ENCODE measurements around the gene PLCB4.

Gene PLCB4

GRCh38 chr20:9338101-9338500, 269.2 kb downstream of the PLCB4 start:
- no peak for TF ChIP-seq CTCF (IDR thresholded peaks at IDR 0.05; ENCODE audit: borderline replicate concordance, control extremely low read depth, extremely low read depth, insufficient read depth, missing control alignments)
- in situ Hi-C loops (cut with MboI; ENCODE audit: low sequenced_read_pairs, unreplicated experiment): no loop called here

DNA sequence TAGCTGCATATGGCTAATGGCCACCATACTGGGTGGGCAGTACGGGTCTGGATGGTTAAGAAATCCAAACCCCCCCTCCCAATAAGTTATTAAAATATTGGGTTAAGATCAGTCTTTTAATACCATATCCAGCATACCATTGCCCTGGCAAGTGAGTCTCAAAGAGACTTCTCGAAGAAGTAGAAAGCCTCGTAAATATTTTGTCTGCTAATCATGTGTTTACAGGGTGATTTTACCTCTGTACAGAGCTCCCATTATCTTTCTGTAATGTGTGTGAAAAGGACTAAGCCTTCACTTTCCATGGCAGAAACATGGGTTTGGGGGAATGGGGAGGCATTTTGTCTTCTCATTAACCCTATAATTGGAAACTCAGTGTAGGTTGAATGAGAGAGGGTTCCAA, 270.8 kb downstream of the PLCB4 start:
- in situ Hi-C loops (cut with MboI; ENCODE audit: low sequenced_read_pairs, unreplicated experiment): no loop called here
- DNase-seq (ENCODE audit: low spot score): no peak
- TF ChIP-seq CTCF (IDR thresholded peaks at IDR 0.05; ENCODE audit: borderline replicate concordance, control extremely low read depth, extremely low read depth, insufficient read depth, missing control alignments): no peak

More at GRCh38 chr20:9338101-9338500, 269.2 kb downstream of the PLCB4 start:
- no peak for DNase-seq (ENCODE audit: low spot score)

GRCh38 chr20:9342651-9343050, 273.8 kb downstream of the PLCB4 start:
- no peak for TF ChIP-seq CTCF (IDR thresholded peaks at IDR 0.05; ENCODE audit: borderline replicate concordance, control extremely low read depth, extremely low read depth, insufficient read depth, missing control alignments)
- in situ Hi-C loops (cut with MboI; ENCODE audit: low sequenced_read_pairs, unreplicated experiment): no loop called here
- DNase-seq (ENCODE audit: low spot score): no peak

DNA sequence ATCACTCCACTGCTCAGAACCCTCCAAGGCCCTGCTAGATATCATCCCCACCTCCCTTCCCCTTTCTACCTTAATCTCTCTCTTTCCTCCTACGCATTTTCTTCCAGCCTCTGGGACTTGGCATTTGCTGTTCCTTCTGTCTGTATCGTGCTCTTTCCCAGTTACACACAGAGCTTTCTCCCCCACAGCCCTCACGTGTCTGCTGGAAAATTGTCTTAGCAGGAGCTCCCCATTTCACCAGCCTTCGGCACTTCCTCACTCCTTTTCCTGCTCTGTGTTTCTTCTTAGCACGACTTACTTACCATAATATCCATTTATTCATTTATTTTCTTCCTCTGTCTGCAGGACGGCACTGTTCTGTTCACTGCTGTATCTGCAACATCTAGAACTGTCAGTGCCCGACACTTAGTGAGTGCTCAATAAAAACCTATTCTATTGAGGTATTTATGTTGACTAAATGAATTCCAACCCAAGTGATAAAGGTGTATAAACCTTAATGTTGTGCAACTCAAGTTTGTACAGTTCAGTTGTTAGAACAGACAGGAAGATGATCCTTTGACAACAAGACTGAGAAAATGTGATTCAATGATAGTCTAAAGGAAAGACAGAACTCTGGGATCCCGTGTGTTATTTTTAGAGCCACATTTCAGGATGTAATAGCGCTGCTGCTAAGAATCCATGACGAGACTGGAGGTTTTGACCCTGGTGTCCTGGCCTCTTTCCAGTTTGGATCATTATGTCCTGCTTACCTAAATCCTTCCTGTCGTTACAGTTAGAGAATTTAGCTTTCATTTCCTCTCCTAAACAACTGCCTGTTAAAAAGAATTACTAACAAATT, 275.4 kb downstream of the PLCB4 start:
- in situ Hi-C loops (cut with MboI; ENCODE audit: low sequenced_read_pairs, unreplicated experiment): no loop called here
- DNase-seq (ENCODE audit: low spot score): no peak
- TF ChIP-seq CTCF (IDR thresholded peaks at IDR 0.05; ENCODE audit: borderline replicate concordance, control extremely low read depth, extremely low read depth, insufficient read depth, missing control alignments): no peak

DNA sequence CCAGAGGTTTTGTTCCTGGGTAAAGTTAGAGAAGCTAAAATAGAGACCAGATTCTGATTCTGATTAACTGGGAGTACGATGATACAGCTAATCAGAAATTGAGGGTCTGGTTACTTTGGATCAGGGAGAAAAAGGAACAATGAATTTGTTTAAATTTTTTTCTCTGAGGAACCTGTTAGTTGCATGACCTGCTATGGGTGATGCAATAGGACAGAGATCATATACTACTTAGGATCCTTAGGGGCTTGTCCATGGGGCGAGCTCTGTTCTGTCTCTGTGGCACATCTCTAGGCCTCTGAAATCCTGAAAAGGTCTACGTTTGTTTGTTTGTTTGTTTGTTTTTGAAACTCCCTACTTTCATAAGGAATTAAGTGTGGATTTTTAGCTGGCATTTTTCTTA, 279.4 kb downstream of the PLCB4 start:
- no peak for DNase-seq (ENCODE audit: low spot score)
- TF ChIP-seq CTCF (IDR thresholded peaks at IDR 0.05; ENCODE audit: borderline replicate concordance, control extremely low read depth, extremely low read depth, insufficient read depth, missing control alignments): no peak
- in situ Hi-C loops (cut with MboI; ENCODE audit: low sequenced_read_pairs, unreplicated experiment): no loop called here

DNA sequence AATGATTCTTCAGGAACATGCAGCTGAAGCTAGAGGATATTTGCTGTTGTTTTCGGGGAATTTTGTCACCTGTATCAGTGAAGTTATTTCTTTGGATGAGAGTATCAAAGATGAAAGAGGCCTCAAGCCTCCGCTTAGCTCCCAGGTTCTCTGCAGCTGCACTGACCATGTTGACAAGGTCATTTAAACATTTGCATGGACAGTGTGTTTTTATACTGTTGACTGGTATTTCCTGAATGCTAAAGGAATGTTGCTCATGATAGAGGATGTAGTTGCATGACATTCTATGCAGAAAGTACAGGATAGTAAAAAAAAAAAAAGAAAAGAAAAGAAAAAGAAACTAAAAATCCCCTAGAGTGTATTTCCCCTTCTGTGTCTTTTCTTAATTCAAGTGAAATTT, 279.9 kb downstream of the PLCB4 start:
- in situ Hi-C loops (cut with MboI; ENCODE audit: low sequenced_read_pairs, unreplicated experiment): no loop called here
- no peak for TF ChIP-seq CTCF (IDR thresholded peaks at IDR 0.05; ENCODE audit: borderline replicate concordance, control extremely low read depth, extremely low read depth, insufficient read depth, missing control alignments)
- DNase-seq (ENCODE audit: low spot score): no peak
